Activated CD8-positive, alpha-beta memory T cell treated with anti-CD3 and anti-CD28 coated beads, Interleukin-2, amount 10 ng/mL, durations not matched to agents 7 days and 5 days (primary cell): ENCODE data around the gene ANKRD33. TPM values are rescaled to one million over a fixed set of nuclear protein-coding genes. Genes with fewer than 3 reads are reported as not detected.

Experiments used
- ATAC-seq: fragments of 150-1000 bp; cut with Tn5 transposase; one replicate; pipeline ENCODE4 v1.10.0; 2021; ENCODE audit warnings: moderate library complexity
- CTCF ChIA-PET: fragments of 350-600 bp; sonication (Branson Sonifier 250); formaldehyde crosslinking; loops from one replicate; lab custom pipeline; 2021; ENCODE audit warnings: antibody characterized with exemption; lab: Charles Lee
- DNase-seq: peaks from one replicate; pipeline ENCODE4 v3.0.0-alpha.2; 2020
- H3K27ac Mint-ChIP-seq: one replicate; pipeline ENCODE4 v1.8.0; 2021; ENCODE audit warnings: mild to moderate bottlenecking, mixed read lengths
- H3K27me3 Mint-ChIP-seq: one replicate; pipeline ENCODE4 v1.8.0; 2021; ENCODE audit warnings: mixed read lengths
- H3K36me3 Mint-ChIP-seq: one replicate; pipeline ENCODE4 v1.8.0; 2021; ENCODE audit warnings: mild to moderate bottlenecking, mixed read lengths
- H3K4me1 Mint-ChIP-seq: one replicate; pipeline ENCODE4 v1.8.0; 2021; ENCODE audit warnings: mixed read lengths
- H3K4me3 Mint-ChIP-seq: one replicate; pipeline ENCODE4 v1.8.0; 2021; ENCODE audit warnings: mild to moderate bottlenecking, moderate library complexity, mixed read lengths
- H3K9me3 Mint-ChIP-seq: one replicate; pipeline ENCODE4 v1.8.0; 2022; ENCODE audit warnings: low read depth, mixed read lengths
- total RNA-seq, 2 experiments: library from RNA; stranded (reverse); gene quantifications; one replicate each; pipeline ENCODE4 v1.2.3, GENCODE V29; 2021

Gene ANKRD33
- total RNA-seq, 2 experiments from 2014 or later = not detected

DNA sequence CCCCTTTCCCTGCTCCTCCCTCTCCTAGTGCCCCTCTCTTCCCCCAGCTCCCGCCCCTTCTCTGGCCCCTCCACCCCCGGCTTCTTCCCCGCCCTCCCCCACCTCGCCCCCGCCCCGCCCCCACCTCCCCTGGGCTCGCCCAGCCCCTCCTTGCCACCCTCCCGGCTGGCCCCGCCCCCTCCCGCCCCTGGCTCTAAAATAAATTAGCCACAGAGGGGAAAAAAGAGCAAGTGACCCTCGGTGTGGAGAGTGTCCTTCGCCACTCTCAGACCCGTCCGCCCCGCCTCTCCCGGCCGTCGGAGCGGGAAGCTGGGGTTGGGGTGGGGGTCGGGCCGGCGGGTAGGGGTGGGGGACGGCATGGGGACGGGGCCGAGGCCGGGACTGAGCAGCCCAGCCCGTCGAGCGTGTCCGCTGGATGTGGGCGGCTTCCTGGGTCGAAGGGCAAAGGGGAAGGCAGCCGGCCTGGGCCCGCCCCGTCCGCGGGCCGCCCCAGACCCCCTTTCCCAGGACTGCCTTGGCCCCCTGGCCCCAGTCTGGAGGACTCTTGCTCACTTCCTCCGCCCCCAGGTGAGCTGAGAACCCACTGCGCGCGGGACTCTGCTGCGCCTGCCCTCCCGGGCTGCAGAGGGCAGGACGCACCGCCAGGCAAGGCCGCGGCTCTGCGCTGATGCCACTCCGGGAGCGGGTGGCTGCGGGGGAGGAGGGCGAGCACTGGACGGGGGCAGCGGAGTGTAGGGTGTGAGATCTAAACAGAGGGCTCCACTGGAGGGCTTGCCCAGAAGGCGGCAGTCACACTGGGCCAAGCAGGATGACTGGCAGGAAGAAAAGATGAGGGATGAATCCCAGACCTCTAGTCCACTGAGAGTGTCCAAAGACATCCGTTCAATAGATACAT is 38.8 kb upstream of the ANKRD33 start:
- DNase-seq (no peak), ATAC-seq (no peak)
- CTCF ChIA-PET = no interaction called here
- no peak overlapping the region for H3K27ac Mint-ChIP-seq
- no peak overlapping the region for H3K4me3 Mint-ChIP-seq
- H3K9me3 Mint-ChIP-seq = no peaks in the 10 kb centered on the region
- peaks cover 12% of the 10 kb centered on the region for H3K4me1 Mint-ChIP-seq
- no peaks in the 10 kb centered on the region for H3K36me3 Mint-ChIP-seq
- peaks cover 67% of the 10 kb centered on the region for H3K27me3 Mint-ChIP-seq

DNA sequence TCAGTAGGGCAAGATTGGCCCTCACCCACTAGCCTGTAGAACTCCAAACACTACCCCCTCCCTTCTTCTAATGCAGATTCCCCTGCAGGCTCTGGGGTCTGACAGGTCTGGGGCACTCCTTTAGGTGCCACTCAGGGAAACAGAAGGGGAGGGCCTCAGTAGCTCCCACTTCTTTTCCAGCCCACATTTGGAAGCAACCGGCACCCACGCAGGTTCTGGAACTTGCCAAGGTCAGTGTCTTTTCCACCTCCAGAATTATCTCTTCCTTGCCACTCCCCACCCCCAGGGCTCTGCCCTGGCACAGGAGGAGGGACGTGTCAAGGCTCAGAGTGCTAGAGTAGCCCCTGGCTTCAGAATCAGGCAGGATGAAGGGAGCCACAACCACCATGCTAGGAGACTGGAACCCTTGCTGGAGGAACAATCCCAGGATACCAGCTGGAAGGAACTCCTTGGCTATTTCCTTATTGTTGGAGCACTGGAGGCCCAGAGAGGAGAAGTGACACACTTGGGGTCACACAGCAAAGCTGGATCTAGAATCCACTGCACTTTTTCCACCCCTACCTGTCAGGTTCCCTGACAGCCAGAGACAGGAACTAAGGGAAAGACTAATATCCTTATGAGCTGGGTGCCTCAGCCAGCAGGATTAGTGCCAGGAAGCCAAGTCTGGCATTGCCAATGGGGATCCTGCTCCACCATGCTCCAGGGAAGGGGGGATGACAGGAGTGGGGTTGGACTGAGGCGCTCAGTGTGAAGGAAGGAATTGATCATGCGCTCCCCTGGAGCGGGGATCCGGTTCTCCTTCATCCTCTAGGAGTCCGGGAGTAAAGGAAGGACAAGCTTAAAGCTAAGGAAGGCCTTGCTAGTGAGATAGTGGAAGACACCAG is 37.6 kb upstream of the ANKRD33 start:
- Mint-ChIP-seq H3K27me3 (peaks cover 55% of the 10 kb centered on the region), H3K4me1 (peaks cover 12% of the 10 kb centered on the region), H3K27ac (no peak overlapping the region), H3K9me3 (no peaks in the 10 kb centered on the region), H3K4me3 (no peak overlapping the region), H3K36me3 (no peaks in the 10 kb centered on the region)
- CTCF ChIA-PET = no interaction called here
- DNase-seq (no peak), ATAC-seq (no peak)

- Mint-ChIP-seq H3K9me3 (no peaks in the 10 kb centered on the region), H3K27ac (no peak overlapping the region), H3K4me3 (no peak overlapping the region), H3K4me1 (peaks cover 12% of the 10 kb centered on the region), H3K36me3 (no peaks in the 10 kb centered on the region), H3K27me3 (peaks cover 49% of the 10 kb centered on the region)
- CTCF ChIA-PET = no interaction called here
- DNase-seq = no peak
- ATAC-seq = no peak
Measured at GRCh38 chr12:51850965-51851299, 37.0 kb upstream of the ANKRD33 start.

- no peak for DNase-seq
- CTCF ChIA-PET = no interaction called here
- H3K4me3 Mint-ChIP-seq = no peak overlapping the region
- H3K27me3 Mint-ChIP-seq = peaks cover 48% of the 10 kb centered on the region
- H3K27ac Mint-ChIP-seq = no peak overlapping the region
- peaks cover 12% of the 10 kb centered on the region for H3K4me1 Mint-ChIP-seq
- ATAC-seq = no peak
- H3K36me3 Mint-ChIP-seq = no peaks in the 10 kb centered on the region
- H3K9me3 Mint-ChIP-seq = no peaks in the 10 kb centered on the region
Measured at GRCh38 chr12:51851413-51852124, 36.3 kb upstream of the ANKRD33 start.

DNA sequence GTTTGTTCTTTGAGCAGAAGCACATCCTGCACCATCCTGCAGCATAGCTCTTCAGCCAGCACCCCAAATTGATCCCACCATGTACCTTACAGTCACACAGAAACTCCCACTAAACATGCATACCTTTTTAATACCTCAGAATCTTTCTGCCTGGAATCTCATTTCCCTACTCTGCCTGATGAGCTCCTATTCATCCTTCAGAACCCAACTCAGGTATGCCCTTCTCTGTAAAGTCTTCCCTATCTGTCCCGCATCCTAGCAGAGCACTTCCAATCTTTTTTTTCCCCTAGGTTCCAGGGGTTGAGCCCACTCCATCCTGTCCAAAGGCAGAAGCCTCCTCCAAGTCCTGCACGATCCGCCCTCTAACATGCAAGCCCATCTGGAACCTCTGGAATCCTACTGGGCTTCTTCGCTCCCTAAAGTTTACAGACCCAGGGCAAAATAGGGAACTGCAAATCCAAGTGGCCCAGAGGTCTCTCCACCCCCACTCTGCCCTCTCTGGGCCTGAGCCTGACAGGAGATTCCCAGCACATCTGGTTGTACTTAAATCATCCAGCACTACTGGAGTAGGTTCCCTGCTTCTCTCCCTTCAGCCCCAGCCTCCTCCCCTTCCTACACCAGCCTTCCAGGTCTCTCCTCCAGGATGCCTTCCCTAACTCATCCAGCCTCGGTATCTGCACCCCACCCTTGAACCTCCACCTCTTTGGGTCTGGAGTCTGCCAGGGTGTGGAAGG is 35.3 kb upstream of the ANKRD33 start:
- peaks cover 43% of the 10 kb centered on the region for H3K27me3 Mint-ChIP-seq
- no peak overlapping the region for H3K4me3 Mint-ChIP-seq
- ATAC-seq (no peak), DNase-seq (no peak)
- H3K36me3 Mint-ChIP-seq = no peaks in the 10 kb centered on the region
- CTCF ChIA-PET = no interaction called here
- no peaks in the 10 kb centered on the region for H3K9me3 Mint-ChIP-seq
- peaks cover 10% of the 10 kb centered on the region for H3K4me1 Mint-ChIP-seq
- no peak overlapping the region for H3K27ac Mint-ChIP-seq

DNA sequence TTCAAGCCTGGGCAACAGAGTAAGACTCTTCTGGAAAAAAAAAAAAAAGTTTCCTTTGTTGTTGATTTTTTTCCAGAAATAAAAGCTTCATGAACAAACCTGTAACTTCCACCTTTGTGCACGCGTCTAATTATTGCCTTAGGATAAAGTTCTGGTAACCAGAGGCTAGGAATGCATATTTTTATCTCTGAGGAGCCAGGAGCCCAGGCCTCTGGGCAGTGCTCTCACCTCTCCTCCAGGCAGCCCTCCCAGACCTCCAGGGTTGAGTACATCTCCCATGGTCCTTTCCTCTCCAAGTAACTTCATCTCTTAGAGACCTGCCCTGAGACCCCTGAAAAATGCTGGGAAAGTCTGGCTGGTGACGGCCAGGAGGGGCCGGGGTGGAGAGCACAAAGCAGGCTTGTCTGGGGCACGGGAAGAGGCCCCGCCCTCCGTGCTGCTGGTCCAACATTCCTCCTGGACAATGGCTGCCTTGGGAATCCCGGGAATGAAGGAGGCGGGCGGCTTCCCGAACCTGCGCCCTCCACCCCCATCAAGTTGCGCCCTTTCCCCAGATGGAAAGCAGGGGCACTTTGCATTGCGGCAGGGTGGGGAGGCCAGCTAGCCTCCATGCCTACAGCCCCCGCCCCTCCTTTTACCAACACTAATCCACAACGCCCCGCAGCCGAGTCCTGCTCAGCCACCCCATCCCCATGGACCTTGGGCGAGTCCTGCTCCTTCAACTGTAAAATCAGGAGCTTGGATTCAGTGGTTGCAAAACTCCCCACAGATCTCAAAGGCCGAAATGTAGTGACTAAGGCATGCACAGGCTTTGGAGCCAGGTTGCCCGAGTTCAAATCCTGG is 32.1 kb upstream of the ANKRD33 start:
- no peaks in the 10 kb centered on the region for H3K9me3 Mint-ChIP-seq
- no peak overlapping the region for H3K4me3 Mint-ChIP-seq
- H3K36me3 Mint-ChIP-seq = no peaks in the 10 kb centered on the region
- CTCF ChIA-PET = interaction anchor here (0.6 kb wide), 1 partner anchor 30 kb away, joined by 3 read pairs; no protein-coding TSS in a partner anchor
- no peak overlapping the region for H3K27ac Mint-ChIP-seq
- DNase-seq (no peak), ATAC-seq (no peak)
- H3K4me1 Mint-ChIP-seq = peaks cover 10% of the 10 kb centered on the region
- H3K27me3 Mint-ChIP-seq = peaks cover 30% of the 10 kb centered on the region

- H3K4me3 Mint-ChIP-seq = no peak overlapping the region
- no peaks in the 10 kb centered on the region for H3K36me3 Mint-ChIP-seq
- H3K9me3 Mint-ChIP-seq = no peaks in the 10 kb centered on the region
- H3K4me1 Mint-ChIP-seq = no peaks in the 10 kb centered on the region
- H3K27me3 Mint-ChIP-seq = peaks cover 53% of the 10 kb centered on the region
- CTCF ChIA-PET = no interaction called here
- ATAC-seq (no peak), DNase-seq (no peak)
- H3K27ac Mint-ChIP-seq = no peak overlapping the region
Measured at GRCh38 chr12:51860986-51861385, 26.9 kb upstream of the ANKRD33 start.

GRCh38 chr12:51862947-51863346 is 25.0 kb upstream of the ANKRD33 start:
- H3K27ac Mint-ChIP-seq = no peak overlapping the region
- no peaks in the 10 kb centered on the region for H3K9me3 Mint-ChIP-seq
- H3K27me3 Mint-ChIP-seq = peaks cover 58% of the 10 kb centered on the region
- no peaks in the 10 kb centered on the region for H3K36me3 Mint-ChIP-seq
- ATAC-seq (no peak), DNase-seq (no peak)
- CTCF ChIA-PET = interaction anchor here (0.9 to 1.0 kb wide), 2 partner anchors 12 to 49 kb away, joined by 3 read pairs; no protein-coding TSS in a partner anchor
- H3K4me3 Mint-ChIP-seq = no peak overlapping the region
- H3K4me1 Mint-ChIP-seq = no peaks in the 10 kb centered on the region

DNA sequence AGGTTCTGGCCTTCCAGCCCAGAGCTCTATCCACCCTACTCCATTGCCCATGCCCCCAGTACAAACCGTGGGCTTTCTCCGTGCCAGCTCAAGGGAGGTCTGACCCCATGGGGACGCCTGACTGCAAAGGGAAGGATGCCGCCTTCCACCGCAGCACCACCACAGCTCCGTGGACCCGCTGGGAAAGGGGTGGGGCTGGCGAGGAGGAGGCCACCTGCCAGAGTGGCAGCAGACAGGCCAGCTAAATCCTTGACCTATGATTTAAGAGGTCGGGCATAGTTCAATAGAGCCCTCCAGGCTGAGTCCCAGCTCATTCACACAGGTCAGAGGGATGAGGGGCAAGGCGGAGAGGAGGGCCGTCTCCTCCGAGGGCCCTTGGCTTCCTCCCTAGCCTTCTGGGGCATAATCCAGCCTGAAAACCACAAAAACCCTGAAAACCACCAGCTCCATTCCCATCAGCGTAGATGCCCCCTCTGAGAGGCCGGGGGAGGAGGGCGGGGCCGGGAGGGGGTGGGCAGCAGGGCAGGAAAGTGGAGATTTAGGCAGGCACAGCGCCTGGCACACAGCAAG is 24.5 kb upstream of the ANKRD33 start:
- Mint-ChIP-seq H3K9me3 (no peaks in the 10 kb centered on the region), H3K4me3 (no peak overlapping the region), H3K4me1 (no peaks in the 10 kb centered on the region)

DNA sequence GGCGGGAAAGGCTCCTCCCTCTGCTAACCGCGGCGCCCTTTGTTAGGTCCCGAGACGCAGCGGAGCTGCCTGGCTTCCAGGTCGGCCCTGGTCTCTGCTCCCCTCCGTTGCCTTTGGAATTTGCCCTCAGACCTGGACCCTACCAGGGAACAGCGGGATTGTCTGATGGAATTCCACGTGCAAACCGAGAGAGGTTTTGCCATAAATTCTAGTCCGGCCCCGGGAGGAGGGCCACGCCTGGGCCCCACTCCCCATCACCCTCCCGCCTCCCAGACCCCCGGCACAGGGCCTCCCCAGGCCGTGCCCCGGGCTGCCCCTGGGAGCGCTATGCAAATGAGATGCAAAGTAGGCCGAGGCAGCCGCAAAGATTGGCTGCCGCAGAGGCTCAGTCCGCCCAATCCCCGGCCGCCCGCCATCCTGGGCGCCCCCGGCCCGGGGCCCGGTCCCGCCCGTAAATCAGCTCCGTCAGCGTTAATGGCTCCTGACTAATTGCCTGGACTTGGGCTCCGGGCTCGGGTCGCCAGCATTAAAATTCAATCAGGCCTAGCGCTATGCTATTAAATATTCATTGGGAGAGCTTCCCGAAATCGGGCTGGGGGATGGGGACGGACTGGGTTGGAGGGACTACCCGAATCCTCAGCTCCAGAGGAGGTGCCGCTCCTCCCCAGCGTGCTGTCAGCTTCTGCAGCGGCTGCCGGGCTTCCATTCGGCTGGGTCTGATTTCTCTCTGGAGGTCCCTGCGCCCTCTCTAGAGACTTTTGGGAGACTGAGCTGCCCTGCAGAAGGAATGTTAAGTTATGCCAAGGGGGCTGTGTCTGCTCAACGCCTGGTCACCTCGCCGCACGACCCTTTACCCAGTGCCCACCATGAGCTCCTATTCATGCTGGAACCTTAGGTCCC is 23.7 kb upstream of the ANKRD33 start:
- no peak overlapping the region for H3K4me3 Mint-ChIP-seq
- no peaks in the 10 kb centered on the region for H3K4me1 Mint-ChIP-seq
- H3K9me3 Mint-ChIP-seq = no peaks in the 10 kb centered on the region
- no peak overlapping the region for H3K27ac Mint-ChIP-seq
- no peaks in the 10 kb centered on the region for H3K36me3 Mint-ChIP-seq
- ATAC-seq (no peak), DNase-seq (no peak)
- CTCF ChIA-PET = interaction anchor here (1.5 kb wide), 1 partner anchor 11 kb away, joined by 4 read pairs; no protein-coding TSS in a partner anchor
- H3K27me3 Mint-ChIP-seq = peaks cover 70% of the 10 kb centered on the region

More for the DNA sequence above, 24.5 kb upstream of the ANKRD33 start:
- Mint-ChIP-seq H3K36me3 (no peaks in the 10 kb centered on the region), H3K27me3 (peaks cover 63% of the 10 kb centered on the region), H3K27ac (no peak overlapping the region)
- CTCF ChIA-PET = interaction anchor here (0.9 kb wide), 1 partner anchor 49 kb away, joined by 3 read pairs; no protein-coding TSS in a partner anchor
- ATAC-seq (no peak), DNase-seq (no peak)
